ENCODE data around the gene PCDH19. TPM values are rescaled to one million over a fixed set of nuclear protein-coding genes. Genes with fewer than 3 reads are reported as not detected.
"Not testable (repeated sequence)": the region's sequence is repeated elsewhere in the genome, so short reads cannot be mapped to it uniquely, and the experiment has no call there.

The PCDH19 gene
- total RNA-seq, 3 donors from 2014 or later (not counting 1 experiment from before 2014, with no cell fraction given): not detected

GRCh38 chrX:100445593-100445992 lies 35.5 kb upstream of the PCDH19 start:
- H3K27ac Mint-ChIP-seq: no peak overlapping the region
- H3K36me3 Mint-ChIP-seq: no peaks in the 10 kb centered on the region
- Histone ChIP-seq H3K9me3 (ENCODE audit: control insufficient read depth, insufficient read depth, low read length) (no peaks in the 10 kb centered on the region), H3K27ac (ENCODE audit: low read length) (no peak overlapping the region), H3K4me3 (ENCODE audit: low read length) (no peak overlapping the region), H3K4me1 (ENCODE audit: control insufficient read depth, insufficient read depth, low read length) (no peaks in the 10 kb centered on the region), H3K27me3 (ENCODE audit: control insufficient read depth, insufficient read depth, low read length) (no peaks in the 10 kb centered on the region), H3K36me3 (ENCODE audit: control insufficient read depth, insufficient read depth, low read length) (no peaks in the 10 kb centered on the region)
- no peaks in the 10 kb centered on the region for H3K9me3 Mint-ChIP-seq
- no peak for TF ChIP-seq CTCF (IDR thresholded peaks at IDR 0.05)
- H3K4me1 Mint-ChIP-seq: no peaks in the 10 kb centered on the region
- no peak overlapping the region for H3K4me3 Mint-ChIP-seq
- intact Hi-C loops (cut with micrococcal nuclease): no loop called here
- no peak for DNase-seq
- no peak for ATAC-seq
- H3K27me3 Mint-ChIP-seq (ENCODE audit: low read depth in 2 of 2): no peaks in the 10 kb centered on the region

GRCh38 chrX:100441321-100441720 lies 31.2 kb upstream of the PCDH19 start:
- intact Hi-C loops (cut with micrococcal nuclease); H3K9me3 Mint-ChIP-seq: not testable (repeated sequence)
- WGBS (ENCODE audit: insufficient coverage): 100% methylated on average over 1 of the region's 7 CpGs

GRCh38 chrX:100440006-100440405 lies 29.9 kb upstream of the PCDH19 start:
- H3K36me3 Mint-ChIP-seq: no peaks in the 10 kb centered on the region
- TF ChIP-seq CTCF (IDR thresholded peaks at IDR 0.05): no peak
- Histone ChIP-seq H3K4me1 (ENCODE audit: control insufficient read depth, insufficient read depth, low read length) (no peaks in the 10 kb centered on the region), H3K27me3 (ENCODE audit: control insufficient read depth, insufficient read depth, low read length) (no peaks in the 10 kb centered on the region), H3K27ac (ENCODE audit: low read length) (no peak overlapping the region), H3K9me3 (ENCODE audit: control insufficient read depth, insufficient read depth, low read length) (no peaks in the 10 kb centered on the region), H3K4me3 (ENCODE audit: low read length) (no peak overlapping the region), H3K36me3 (ENCODE audit: control insufficient read depth, insufficient read depth, low read length) (no peaks in the 10 kb centered on the region)
- no peaks in the 10 kb centered on the region for H3K27me3 Mint-ChIP-seq (ENCODE audit: low read depth in 2 of 2)
- H3K27ac Mint-ChIP-seq: no peak overlapping the region
- ATAC-seq (no peak), DNase-seq (no peak)
- intact Hi-C loops (cut with micrococcal nuclease): no loop called here
- H3K9me3 Mint-ChIP-seq: no peaks in the 10 kb centered on the region
- H3K4me3 Mint-ChIP-seq: no peak overlapping the region
- WGBS (ENCODE audit: insufficient coverage): no CpG with 5 or more reads among the region's 2 CpGs
- H3K4me1 Mint-ChIP-seq: no peaks in the 10 kb centered on the region

More at GRCh38 chrX:100441321-100441720, 31.2 kb upstream of the PCDH19 start:
- not testable (repeated sequence) for H3K4me3 ChIP-seq (ENCODE audit: low read length); H3K36me3 Mint-ChIP-seq; H3K4me3 Mint-ChIP-seq; DNase-seq; H3K27ac Mint-ChIP-seq; H3K27me3 Mint-ChIP-seq (ENCODE audit: low read depth in 2 of 2); ATAC-seq; H3K4me1 ChIP-seq (ENCODE audit: control insufficient read depth, insufficient read depth, low read length); H3K27me3 ChIP-seq (ENCODE audit: control insufficient read depth, insufficient read depth, low read length); H3K27ac ChIP-seq (ENCODE audit: low read length); H3K36me3 ChIP-seq (ENCODE audit: control insufficient read depth, insufficient read depth, low read length); H3K4me1 Mint-ChIP-seq; H3K9me3 ChIP-seq (ENCODE audit: control insufficient read depth, insufficient read depth, low read length)

GRCh38 chrX:100435726-100436125 lies 25.7 kb upstream of the PCDH19 start:
- ATAC-seq (no peak), DNase-seq (no peak)
- H3K27ac Mint-ChIP-seq: no peak overlapping the region
- no peaks in the 10 kb centered on the region for H3K36me3 Mint-ChIP-seq
- Histone ChIP-seq H3K9me3 (ENCODE audit: control insufficient read depth, insufficient read depth, low read length) (no peaks in the 10 kb centered on the region), H3K4me3 (ENCODE audit: low read length) (no peak overlapping the region), H3K4me1 (ENCODE audit: control insufficient read depth, insufficient read depth, low read length) (no peaks in the 10 kb centered on the region), H3K27ac (ENCODE audit: low read length) (no peak overlapping the region), H3K36me3 (ENCODE audit: control insufficient read depth, insufficient read depth, low read length) (no peaks in the 10 kb centered on the region), H3K27me3 (ENCODE audit: control insufficient read depth, insufficient read depth, low read length) (no peaks in the 10 kb centered on the region)
- H3K27me3 Mint-ChIP-seq (ENCODE audit: low read depth in 2 of 2): no peaks in the 10 kb centered on the region
- intact Hi-C loops (cut with micrococcal nuclease): no loop called here
- H3K4me3 Mint-ChIP-seq: no peak overlapping the region
- TF ChIP-seq CTCF (IDR thresholded peaks at IDR 0.05): no peak
- H3K9me3 Mint-ChIP-seq: peaks cover 0 to 5% of the 10 kb centered on the region in 2 donors
- H3K4me1 Mint-ChIP-seq: no peaks in the 10 kb centered on the region

Data from natural killer cell (primary cell).